ENCODE measurements around the gene CD177.
"Not testable (repeated sequence)": the region's sequence is repeated elsewhere in the genome, so short reads cannot be mapped to it uniquely, and the experiment has no call there.

Gene CD177

DNA sequence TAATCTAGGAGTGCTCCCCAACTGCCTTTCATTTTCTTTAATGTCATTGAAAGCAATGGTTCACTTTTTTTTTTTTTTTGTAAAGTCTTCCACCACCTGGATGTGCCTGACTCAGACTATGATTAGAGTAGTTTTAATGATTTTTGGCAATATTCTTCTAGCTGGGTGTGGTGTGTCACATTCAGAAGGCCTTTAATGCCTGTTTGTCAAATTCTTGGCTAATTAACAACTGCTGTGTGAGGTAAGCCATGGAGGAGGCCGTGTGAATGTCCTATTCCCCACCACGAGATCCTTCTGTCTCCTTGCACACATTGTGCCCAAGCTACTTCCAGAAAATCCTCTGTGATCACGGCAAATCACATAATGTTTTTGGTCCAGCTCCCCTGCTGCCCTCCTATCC is 30.3 kb downstream of the CD177 start:
- DNase-seq = not testable (repeated sequence)

DNA sequence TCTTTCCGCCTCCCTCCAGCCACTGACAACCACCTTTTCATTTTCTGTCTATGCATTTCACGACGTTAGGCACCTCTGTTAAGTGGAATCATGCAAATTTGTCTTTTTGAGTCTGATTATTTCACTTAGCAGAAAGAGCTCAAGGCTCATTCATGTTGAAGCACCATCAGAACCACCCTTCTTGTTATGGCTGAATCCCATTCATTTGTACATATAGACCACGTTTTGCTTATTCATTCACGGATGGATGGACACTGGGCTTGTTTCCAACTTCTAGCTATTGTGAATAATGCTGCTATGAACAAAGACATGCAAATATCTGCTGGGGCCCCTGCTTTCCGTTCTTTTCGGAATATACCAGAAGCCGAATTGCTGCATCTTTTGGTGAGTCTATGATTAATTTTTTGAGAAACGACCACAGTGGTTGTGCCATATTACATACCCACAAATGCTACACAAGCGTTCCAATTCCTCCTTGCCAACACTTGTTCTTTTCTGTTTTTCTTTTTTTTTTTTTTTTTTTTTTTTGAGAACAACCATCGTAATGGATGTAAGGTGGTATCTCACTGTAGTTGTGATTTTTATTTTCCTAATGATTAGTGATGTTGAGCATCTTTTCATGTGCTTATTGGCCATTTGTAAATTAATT is 37.5 kb downstream of the CD177 start:
- DNase-seq = not testable (repeated sequence)

DNA sequence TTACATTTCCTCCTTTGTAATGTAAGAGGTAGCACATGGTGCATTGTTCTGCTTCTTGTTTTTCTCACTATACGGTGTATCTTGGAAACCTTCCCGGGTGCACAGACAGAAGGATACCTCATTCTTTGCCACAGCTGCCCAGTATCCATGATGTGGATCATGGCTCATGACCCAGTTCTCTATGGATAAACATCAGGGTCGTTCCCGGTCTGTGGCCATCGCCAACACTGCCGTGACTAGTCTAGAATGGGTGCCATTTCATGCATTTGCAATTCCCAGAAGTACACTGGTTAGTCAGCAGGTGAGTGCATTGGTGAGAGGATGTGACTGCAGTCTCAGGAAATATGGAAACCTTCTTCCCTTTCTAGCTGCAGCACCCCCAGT is 38.1 kb downstream of the CD177 start:
- DNase-seq = not testable (repeated sequence)

DNA sequence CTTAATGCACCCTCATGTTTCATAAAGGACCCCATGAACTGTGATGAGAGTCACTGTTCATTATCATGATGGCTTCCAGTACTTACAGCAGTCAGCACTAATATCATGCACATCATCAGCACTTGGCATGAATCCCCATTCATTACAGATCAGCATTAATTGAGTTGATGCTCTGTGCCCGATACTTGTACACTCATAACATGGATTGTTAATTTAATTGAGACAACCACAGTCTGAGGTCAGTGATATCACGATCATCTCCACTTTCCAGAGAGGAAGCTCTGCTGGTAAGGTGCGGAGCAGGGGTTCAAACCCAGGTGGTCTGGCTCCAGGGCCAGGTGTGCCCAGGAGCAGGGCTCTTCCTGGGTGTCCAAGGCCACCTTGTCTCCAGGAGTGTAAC is 40.0 kb downstream of the CD177 start:
- not testable (repeated sequence) for DNase-seq

DNA sequence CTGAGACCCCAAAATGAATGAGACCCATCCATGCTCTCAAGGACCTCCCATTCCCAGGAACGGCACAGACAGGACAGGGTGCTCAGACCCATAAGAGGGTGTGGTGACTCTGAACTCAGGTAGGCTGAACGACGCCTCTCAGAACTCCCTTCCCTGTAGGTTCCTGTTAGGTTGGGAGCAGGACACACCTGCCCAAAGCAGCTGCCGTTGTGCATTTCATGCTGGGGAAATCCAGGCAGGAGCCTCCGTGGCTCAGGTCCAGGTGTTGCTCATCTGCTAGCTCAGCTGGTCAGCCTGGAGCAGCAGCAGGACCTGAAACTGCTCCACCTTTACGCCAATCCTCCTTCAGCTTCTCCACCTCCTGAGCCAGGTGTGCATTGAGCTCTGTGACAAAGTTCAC is 42.1 kb downstream of the CD177 start:
- no peak for DNase-seq

DNA sequence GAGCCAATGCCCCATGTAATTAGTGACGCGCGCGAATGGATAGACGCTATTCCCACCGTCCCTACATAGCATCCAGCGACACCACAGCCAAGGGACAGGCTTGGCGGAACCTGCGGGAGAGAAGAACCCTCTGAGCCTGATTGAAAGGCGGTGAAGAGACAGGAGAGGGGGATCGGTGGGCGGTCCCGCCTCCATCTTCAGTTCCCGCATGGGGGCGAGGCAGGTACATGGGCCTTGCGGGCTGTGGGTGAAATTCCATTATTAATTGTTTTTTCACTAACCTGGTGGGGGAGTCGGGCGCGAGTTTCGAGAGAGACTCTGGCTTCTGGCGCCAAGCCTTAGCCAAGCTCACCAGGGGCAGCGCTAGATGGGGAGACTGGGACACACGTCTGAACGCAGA is 52.8 kb downstream of the CD177 start:
- no peak for DNase-seq

DNA sequence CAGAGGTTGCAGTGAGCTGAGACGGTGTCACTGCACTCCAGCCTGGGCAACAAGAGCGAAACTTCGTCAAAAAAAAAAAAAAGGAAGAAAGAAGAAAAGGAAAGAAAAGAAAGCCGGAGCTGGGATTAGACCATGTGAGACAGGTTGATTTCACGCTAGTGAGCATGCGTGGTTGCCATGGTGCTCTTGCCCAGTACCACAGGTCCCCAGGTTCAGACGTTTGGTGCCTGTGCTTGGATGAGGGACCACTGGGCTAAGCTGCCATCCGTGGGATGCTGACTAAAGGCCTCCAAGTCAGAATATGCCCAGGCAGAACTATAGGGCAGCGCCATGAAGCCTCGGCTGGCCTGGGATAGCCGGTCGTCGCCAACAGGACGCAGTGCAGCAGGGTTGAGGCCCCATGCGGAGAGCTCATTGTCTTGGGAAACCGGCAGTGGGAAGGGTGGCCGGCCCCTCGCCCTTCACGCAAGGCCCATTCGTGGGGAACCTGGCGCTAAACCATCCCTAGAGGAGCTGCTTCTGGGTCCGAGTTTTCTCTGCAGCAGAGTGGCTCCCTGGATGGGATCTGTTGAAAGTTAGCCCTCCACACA is 54.0 kb downstream of the CD177 start:
- DNase-seq = no peak

DNA sequence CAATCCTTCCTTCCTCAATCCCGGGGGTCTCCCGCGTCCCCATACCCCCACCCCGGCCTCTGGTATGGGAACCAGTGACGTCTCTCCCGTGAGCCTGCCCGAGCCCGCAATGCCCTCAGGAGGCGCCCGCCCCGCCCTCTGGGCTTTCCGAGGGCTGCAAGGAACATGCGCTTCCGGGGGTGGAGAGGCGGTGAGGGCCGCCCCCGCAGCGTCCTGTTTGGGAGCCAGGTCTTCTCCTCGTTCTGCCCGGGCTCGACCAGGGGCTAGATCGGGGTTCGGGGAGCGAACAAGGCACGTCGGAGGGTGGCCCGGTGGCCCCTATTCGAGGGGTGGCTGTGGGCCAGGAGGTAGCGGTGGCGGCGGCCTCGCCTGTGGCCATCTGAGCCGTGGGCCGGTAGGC is 54.6 kb downstream of the CD177 start:
- DNase-seq = no peak

DNA sequence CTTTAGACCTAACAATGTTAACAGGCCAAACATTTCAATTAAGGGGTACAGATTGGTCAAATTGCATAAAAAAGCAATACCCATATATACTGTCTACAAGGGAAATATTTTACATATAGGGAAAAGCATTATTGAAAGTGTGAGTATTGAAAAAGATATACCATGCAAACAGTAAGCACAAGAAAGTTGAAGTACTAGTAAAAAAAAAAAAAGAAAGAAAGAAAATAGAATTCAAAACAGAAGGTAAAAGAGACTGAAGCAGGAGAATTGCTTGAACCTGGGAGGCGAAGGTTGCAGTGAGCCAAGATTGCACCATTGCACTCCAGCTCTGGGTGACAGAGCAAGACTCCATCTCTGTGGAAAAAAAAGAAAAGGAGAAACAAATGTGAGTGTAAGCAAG is 55.9 kb downstream of the CD177 start:
- DNase-seq = no peak

DNA sequence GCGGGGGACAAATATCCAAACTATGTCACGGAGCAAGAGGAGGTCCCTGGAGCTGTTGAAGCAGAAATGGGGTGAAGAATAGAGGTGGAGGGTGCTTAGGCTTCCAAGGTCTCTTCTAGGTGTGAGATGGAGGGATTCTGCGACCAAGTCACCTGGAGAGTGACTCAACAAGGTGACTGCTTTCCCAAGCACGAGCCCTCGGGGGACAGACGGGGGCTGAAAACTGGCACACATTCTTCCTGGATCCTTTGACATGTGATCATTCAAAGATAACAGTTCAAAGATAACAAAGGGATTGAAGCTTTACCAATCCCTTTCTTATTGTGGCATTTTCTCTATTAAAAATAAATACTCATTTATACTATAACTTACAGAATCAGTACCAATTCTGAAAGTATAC is 59.0 kb downstream of the CD177 start:
- no peak for DNase-seq
